H1 (cell line): ENCODE measurements around the gene NET1. TPM values are rescaled to one million over a fixed set of nuclear protein-coding genes. Genes with fewer than 3 reads are reported as not detected.

Source experiments
- CTCF ChIA-PET: fragments of 300-600 bp; sonication (Branson Sonifier 250); formaldehyde crosslinking; loops from one replicate; lab custom pipeline; 2021; ENCODE audit not compliant: partially characterized antibody; lab: Charles Lee
- POLR2A ChIA-PET: fragments of 300-600 bp; sonication (Branson Sonifier 250); formaldehyde crosslinking; loops from one replicate; lab custom pipeline; 2021; ENCODE audit warnings: inconsistent platforms; ENCODE audit not compliant: partially characterized antibody; lab: Charles Lee
- DNase-seq, 2 experiments: peaks; one replicate each; pipeline versions ENCODE4 v3.0.0 to v3.0.0-alpha.2; 2010 to 2022; ENCODE audit warnings: low spot score in 2 of 2, low read depth in 1 of 2, mixed read lengths in 1 of 2
- FAIRE-seq: peaks from 2 replicates; lab custom pipeline; 2011; peaks lifted over from hg19 to GRCh38; lab: Jason Lieb, UNC
- H2AFZ ChIP-seq: 2 replicates; pipeline ENCODE4 v1.8.1; 2012; ENCODE audit warnings: low read length, inconsistent platforms
- H2AK5ac ChIP-seq: 2 replicates; pipeline ENCODE4 v1.6.1; 2013; ENCODE audit warnings: low read depth, low read length
- H2BK120ac ChIP-seq: replicated peaks from 2 replicates; pipeline ENCODE3; 2013; ENCODE audit warnings: low read depth, low read length, inconsistent platforms
- H2BK12ac ChIP-seq: 2 replicates; pipeline ENCODE4 v1.6.1; 2013; ENCODE audit warnings: low read depth, low read length
- H2BK15ac ChIP-seq: 2 replicates; pipeline ENCODE4 v1.6.1; 2013; ENCODE audit warnings: low read length
- H2BK20ac ChIP-seq: 2 replicates; pipeline ENCODE4 v1.6.1; 2013; ENCODE audit warnings: low read length
- H2BK5ac ChIP-seq: 2 replicates; pipeline ENCODE4 v1.6.1; 2013; ENCODE audit warnings: low read depth, low read length
- H3K14ac ChIP-seq: 2 replicates; pipeline ENCODE4 v1.6.1; 2013; ENCODE audit warnings: inconsistent platforms; ENCODE audit not compliant: insufficient read length
- H3K18ac ChIP-seq: 2 replicates; pipeline ENCODE4 v1.6.1; 2013; ENCODE audit warnings: low read length; ENCODE audit errors: extremely low read depth
- H3K23ac ChIP-seq: 2 replicates; pipeline ENCODE4 v1.6.1; 2013; ENCODE audit warnings: inconsistent platforms; ENCODE audit not compliant: insufficient read length
- H3K23me2 ChIP-seq: 2 replicates; pipeline ENCODE4 v1.6.1; 2013; ENCODE audit warnings: low read depth, low read length
- H3K27ac ChIP-seq: 2 replicates; pipeline ENCODE4 v1.6.1; 2011; ENCODE audit warnings: low read depth, low read length, inconsistent platforms
- H3K27me3 ChIP-seq, 4 experiments: replicated peaks in 1 of 4; 1 replicate in 1 of 4; 2 replicates in 3 of 4; pipeline versions ENCODE4 v1.6.1 to v1.8.1; 2011 to 2013; ENCODE audit warnings: low read length in 3 of 4, mild to moderate bottlenecking in 3 of 4, inconsistent platforms in 2 of 4, mixed read lengths in 2 of 4, moderate library complexity in 1 of 4; ENCODE audit not compliant: control insufficient read depth in 3 of 4, insufficient read depth in 3 of 4; ENCODE audit errors: extremely low read depth in 1 of 4
- H3K36me3 ChIP-seq, 4 experiments: 2 replicates each; pipeline versions ENCODE4 v1.6.1 to v1.8.1; 2011 to 2013; ENCODE audit warnings: mild to moderate bottlenecking in 4 of 4, low read length in 3 of 4, moderate library complexity in 2 of 4, control low read depth in 1 of 4, inconsistent platforms in 1 of 4; ENCODE audit not compliant: insufficient read depth in 4 of 4, control insufficient read depth in 2 of 4
- H3K4ac ChIP-seq: replicated peaks from 2 replicates; pipeline ENCODE3; 2013; ENCODE audit warnings: low read length, low read depth, mixed read lengths, inconsistent platforms; ENCODE audit not compliant: insufficient read length
- H3K4me1 ChIP-seq, 4 experiments: replicated peaks in 1 of 4; 1 replicate in 1 of 4; 2 replicates in 3 of 4; pipeline versions ENCODE4 v1.6.1 to v1.8.1; 2011 to 2013; ENCODE audit warnings: low read length in 3 of 4, inconsistent platforms in 2 of 4, mixed read lengths in 1 of 4; ENCODE audit not compliant: insufficient read depth in 4 of 4, control insufficient read depth in 3 of 4
- H3K4me2 ChIP-seq, 2 experiments: 2 replicates each; pipeline versions ENCODE4 v1.6.1 to v1.8.1; 2011 to 2013; ENCODE audit warnings: low read depth in 2 of 2, low read length in 2 of 2, control low read depth in 1 of 2, inconsistent platforms in 1 of 2, mild to moderate bottlenecking in 1 of 2; ENCODE audit not compliant: insufficient read depth in 1 of 2
- H3K4me3 ChIP-seq, 4 experiments: fragments of 200-600, 300-600 bp in 1 of 4; sonication (generic), shearing (Covaris generic), sonication (Bioruptor Twin) in 1 of 4; 2 replicates each; pipeline versions ENCODE4 v1.5.1 to v1.8.1; 2011 to 2016; ENCODE audit warnings: low read length in 4 of 4, low read depth in 3 of 4, control low read depth in 2 of 4, inconsistent platforms in 2 of 4, mild to moderate bottlenecking in 2 of 4, mixed read lengths in 1 of 4, moderate library complexity in 1 of 4; ENCODE audit not compliant: insufficient read depth in 2 of 4; ENCODE audit errors: extremely low read depth in 1 of 4
- H3K56ac ChIP-seq: replicated peaks from 2 replicates; pipeline ENCODE3; 2013; ENCODE audit warnings: low read depth, mild to moderate bottlenecking, mixed read lengths, low read length, inconsistent platforms; ENCODE audit not compliant: insufficient read length
- H3K79me1 ChIP-seq: 2 replicates; pipeline ENCODE4 v1.6.1; 2013; ENCODE audit warnings: low read depth, low read length, control low read depth
- H3K79me2 ChIP-seq, 2 experiments: 2 replicates each; pipeline versions ENCODE4 v1.6.1 to v1.8.1; 2012 to 2013; ENCODE audit warnings: low read length in 2 of 2, mild to moderate bottlenecking in 2 of 2, inconsistent platforms in 1 of 2; ENCODE audit not compliant: insufficient read depth in 2 of 2, control insufficient read depth in 1 of 2
- H3K9ac ChIP-seq, 4 experiments: replicated peaks in 1 of 4; 1 replicate in 1 of 4; 2 replicates in 3 of 4; pipeline versions ENCODE4 v1.6.1 to v1.8.1; 2011 to 2013; ENCODE audit warnings: low read depth in 3 of 4, low read length in 3 of 4, control low read depth in 2 of 4, mild to moderate bottlenecking in 2 of 4, moderate library complexity in 2 of 4, inconsistent platforms in 1 of 4; ENCODE audit errors: extremely low read depth in 1 of 4
- H3K9me3 ChIP-seq, 2 experiments: 2 replicates each; pipeline versions ENCODE4 v1.6.1 to v1.8.1; 2012 to 2013; ENCODE audit warnings: mild to moderate bottlenecking in 2 of 2, moderate library complexity in 2 of 2, control low read depth in 1 of 2, inconsistent platforms in 1 of 2, low read depth in 1 of 2, low read length in 1 of 2, mixed read lengths in 1 of 2; ENCODE audit not compliant: insufficient read depth in 2 of 2
- H4K20me1 ChIP-seq, 2 experiments: replicated peaks in 1 of 2; 2 replicates each; pipeline versions ENCODE3 to v1.8.1; 2011 to 2013; ENCODE audit warnings: inconsistent platforms in 2 of 2, low read length in 2 of 2, mild to moderate bottlenecking in 1 of 2; ENCODE audit not compliant: insufficient read depth in 2 of 2, control insufficient read depth in 1 of 2
- H4K5ac ChIP-seq: 2 replicates; pipeline ENCODE4 v1.6.1; 2013; ENCODE audit warnings: low read length, low read depth, mixed read lengths, inconsistent platforms; ENCODE audit not compliant: insufficient read length
- H4K8ac ChIP-seq: 2 replicates; pipeline ENCODE4 v1.8.0; 2013; ENCODE audit warnings: mild to moderate bottlenecking, moderate library complexity, low read length, inconsistent platforms; ENCODE audit not compliant: insufficient read depth; ENCODE audit errors: extremely low read depth
- H4K91ac ChIP-seq: replicated peaks from 2 replicates; pipeline ENCODE3; 2013; ENCODE audit warnings: low read length, mixed read lengths, inconsistent platforms; ENCODE audit not compliant: insufficient read length
- BCL11A ChIP-seq, 2 experiments: IDR thresholded peaks; one replicate each; pipeline ENCODE4 v1.6.1; 2011; ENCODE audit warnings: low read depth in 2 of 2, low read length in 2 of 2, mild to moderate bottlenecking in 2 of 2
- KDM1A ChIP-seq: fragments of 200-600, 300-600 bp; sonication (generic); IDR thresholded peaks from 2 replicates; pipeline ENCODE4 v1.7.1; 2016; ENCODE audit warnings: mild to moderate bottlenecking, low read length, borderline replicate concordance
- RBBP5 ChIP-seq: IDR thresholded peaks from 2 replicates; pipeline ENCODE4 v1.7.1; 2012; ENCODE audit warnings: low read depth, mild to moderate bottlenecking, inconsistent platforms, low read length, moderate library complexity, borderline replicate concordance
- RNF2 ChIP-seq: fragments of 200-900, 300-1000 bp; sonication (generic); IDR thresholded peaks from 2 replicates; pipeline ENCODE4 v1.7.1; 2016; ENCODE audit warnings: borderline replicate concordance, low read depth, mild to moderate bottlenecking, antibody characterized with exemption, low read length; ENCODE audit not compliant: poor library complexity, severe bottlenecking; ENCODE audit errors: missing control alignments
- TAF7 ChIP-seq: optimal IDR thresholded peaks from 2 replicates; pipeline ENCODE3; 2011; ENCODE audit warnings: low read depth, mild to moderate bottlenecking, inconsistent platforms, low read length, moderate library complexity, borderline replicate concordance
- TBP ChIP-seq: IDR thresholded peaks from 2 replicates; pipeline ENCODE4 v1.6.1; 2011; ENCODE audit warnings: low read depth, low read length, improper control_type of control experiment
- WGBS, 2 experiments: shearing (Covaris generic) in 1 of 2; methylation state at CpG; one replicate each; pipeline versions ENCODE4 v1.1.6 to v1.1.7; 2013 to 2015; ENCODE audit warnings: low lambda C conversion rate in 2 of 2, mixed read lengths in 2 of 2, inconsistent platforms in 1 of 2, low coverage in 1 of 2, missing lambda C conversion rate in 1 of 2; ENCODE audit not compliant: insufficient replicate concordance in 2 of 2, insufficient coverage in 1 of 2, insufficient read length in 1 of 2; ENCODE audit errors: extremely low coverage in 1 of 2, missing lambda C conversion rate in 1 of 2; 5-methylcytosine and 5-hydroxymethylcytosine counted together
- polyA plus RNA-seq, 7 experiments: library from polyadenylated mRNA; depleted of rRNA in 3 of 7; stranded (reverse) in 5 of 7; unstranded in 2 of 7; fragments of >200 nt in 5 of 7; fragments of 200-250 nt in 2 of 7; gene quantifications; 1 replicate in 5 of 7; 2 replicates in 1 of 7; 4 replicates in 1 of 7; pipeline versions ENCODE4 v1.2.1 to v1.2.3, GENCODE V29; 2011 to 2013; ENCODE audit warnings: missing spikeins in 2 of 7, mixed read lengths in 2 of 7
- total RNA-seq: library from RNA; stranded (reverse); fragmentation: NEBNext Ultra II Directional; extraction: Animal tissue kit (Norgen Biotek cat#: 25700); gene quantifications from 2 replicates; pipeline ENCODE4 v1.2.1, GENCODE V29; 2021

The NET1 gene
- total and polyA plus RNA-seq, 2 of the 8 experiments (the other 6 are each of a cell fraction or from before 2014, with no cell fraction given) = 21.5 to 117 TPM

DNA sequence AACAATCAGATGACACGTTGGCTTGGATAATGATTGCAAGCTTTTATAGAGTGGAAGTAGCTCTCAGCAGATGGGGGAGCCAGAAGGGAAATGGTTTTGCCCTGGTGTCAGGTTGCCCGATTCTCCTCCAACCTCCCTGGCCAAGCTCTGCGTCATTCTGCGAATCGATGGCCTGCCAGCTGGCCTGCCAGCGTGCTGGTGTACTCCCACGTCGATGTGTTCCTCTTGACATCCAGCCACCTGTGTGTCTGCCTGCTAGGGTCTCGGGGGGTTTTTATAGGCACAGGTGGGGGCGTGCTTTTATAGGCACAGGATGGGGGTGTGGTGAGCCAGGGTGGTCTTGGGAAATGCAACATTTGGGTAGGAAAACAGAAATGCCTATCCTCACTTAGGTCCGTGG lies 4.6 kb downstream of the NET1 start:
- Histone ChIP-seq H3K4me2 (peak overlapping the region; percentile 57 to 86), H3K4me3 (peak overlapping the region in 3 of 4 experiments; percentile 5 to 35 (median 20); a peak in 5 of 8 replicates)
- POLR2A ChIA-PET = interaction anchor here (0.7 to 1.8 kb wide), 3 partner anchors 17 to 78 kb away, joined by 3 to 5 read pairs (median 4); no protein-coding TSS in a partner anchor
- 0 out of 2 replicates have a peak, but pooled peaks have one; percentile 70 for TF ChIP-seq RBBP5
- TF ChIP-seq BCL11A (IDR thresholded peaks at IDR 0.05; ENCODE audit: low read depth in 2 of 2, low read length in 2 of 2) = no peak
- no peak for TF ChIP-seq TAF7
- no peak for TF ChIP-seq RNF2
- no peak for TF ChIP-seq KDM1A
- 0 out of 2 replicates have a peak, but pooled peaks have one; percentile 51 for TF ChIP-seq TBP

More for the DNA sequence above, 4.6 kb downstream of the NET1 start:
- CTCF ChIA-PET = interaction anchor here (0.7 to 1.6 kb wide), 6 partner anchors 16 to 567 kb away, joined by 3 to 4 read pairs (median 3); no protein-coding TSS in a partner anchor
- Histone ChIP-seq H3K14ac (no peak overlapping the region), H3K23me2 (peaks cover 4% of the 10 kb centered on the region), H2AK5ac (peak overlapping the region; percentile 76; the same call in 1 of the 2 replicates), H2AFZ (no peak overlapping the region), H3K4ac (no peak overlapping the region), H4K5ac (no peak overlapping the region), H2BK20ac (no peak overlapping the region), H4K91ac (no peak overlapping the region), H3K56ac (no peak overlapping the region), H3K27ac (no peak overlapping the region), H3K4me1 (peaks cover 4 to 13% (median 7%) of the 10 kb centered on the region in 4 experiments), H4K8ac (peak overlapping the region; percentile 35; the same call in 1 of the 2 replicates), H3K79me2 (peaks cover 21 to 91% of the 10 kb centered on the region in 2 experiments), H2BK12ac (no peak overlapping the region), H2BK5ac (no peak overlapping the region), H2BK15ac (no peak overlapping the region), H3K79me1 (peaks cover 5% of the 10 kb centered on the region; the same call in 1 of the 2 replicates), H3K18ac (no peak overlapping the region), H2BK120ac (no peak overlapping the region), H3K27me3 (no peaks in the 10 kb centered on the region), H3K9ac (no peak overlapping the region; a peak in 1 of 7 replicates), H3K36me3 (no peaks in the 10 kb centered on the region), H3K9me3 (no peaks in the 10 kb centered on the region), H4K20me1 (peaks cover 5 to 6% of the 10 kb centered on the region in 2 experiments), H3K23ac (no peak overlapping the region)
- 23% methylated on average over 11 of the region's 11 CpGs; no CpG with 5 or more reads in 1 of the 2 experiments for WGBS, 2 experiments
- peak in 1 of 2 experiments; percentile 58 for DNase-seq
- FAIRE-seq = peak; percentile 42
